GM10847 (cell line): ENCODE measurements around the gene LRRC51.
"Not testable (repeated sequence)": the region's sequence is repeated elsewhere in the genome, so short reads cannot be mapped to it uniquely, and the experiment has no call there.

Source experiments
- POLR2A ChIP-seq: IDR thresholded peaks from 2 replicates; pipeline ENCODE4 v1.6.1; 2011; ENCODE audit not compliant: insufficient read length; ENCODE audit errors: extremely low read depth

The LRRC51 gene

GRCh38 chr11:72112978-72113808 lies 32.5 kb downstream of the LRRC51 start:
- no peak for TF ChIP-seq POLR2A

- no peak for TF ChIP-seq POLR2A
Observed at GRCh38 chr11:72114570-72114969, 33.9 kb downstream of the LRRC51 start.

- no peak for TF ChIP-seq POLR2A
Observed at GRCh38 chr11:72116019-72116755, 35.5 kb downstream of the LRRC51 start.

- TF ChIP-seq POLR2A = no peak
Observed at GRCh38 chr11:72119198-72119597, 38.5 kb downstream of the LRRC51 start.

GRCh38 chr11:72120930-72121329 lies 40.3 kb downstream of the LRRC51 start:
- TF ChIP-seq POLR2A = no peak

- no peak for TF ChIP-seq POLR2A
Observed at GRCh38 chr11:72122607-72123006, 42.0 kb downstream of the LRRC51 start.

GRCh38 chr11:72123117-72123653 lies 42.5 kb downstream of the LRRC51 start:
- TF ChIP-seq POLR2A = no peak

- no peak for TF ChIP-seq POLR2A
Observed at GRCh38 chr11:72124046-72124445, 43.4 kb downstream of the LRRC51 start.

GRCh38 chr11:72125956-72126355 lies 45.3 kb downstream of the LRRC51 start:
- TF ChIP-seq POLR2A = no peak

GRCh38 chr11:72127923-72128322 lies 47.3 kb downstream of the LRRC51 start:
- TF ChIP-seq POLR2A = no peak

GRCh38 chr11:72129381-72129780 lies 48.7 kb downstream of the LRRC51 start:
- no peak for TF ChIP-seq POLR2A

- no peak for TF ChIP-seq POLR2A
Observed at GRCh38 chr11:72132646-72133045, 52.0 kb downstream of the LRRC51 start.

- TF ChIP-seq POLR2A = not testable (repeated sequence)
Observed at GRCh38 chr11:72135473-72135872, 54.8 kb downstream of the LRRC51 start, which contains the start of gene FOLR3. FOLR3 (plus strand) TSS chr11:72135725; CDS start chr11:72135953, 228 bp downstream.

GRCh38 chr11:72135891-72136683 lies 55.4 kb downstream of the LRRC51 start:
- TF ChIP-seq POLR2A = no peak

- TF ChIP-seq POLR2A = no peak
Observed at GRCh38 chr11:72136684-72137262, 56.1 kb downstream of the LRRC51 start.

- TF ChIP-seq POLR2A = no peak
Observed at GRCh38 chr11:72138821-72139390, 58.3 kb downstream of the LRRC51 start.
